ENCODE measurements around the gene GRPEL1. TPM values are rescaled to one million over a fixed set of nuclear protein-coding genes. Genes with fewer than 3 reads are reported as not detected.

The GRPEL1 gene
- total RNA-seq, 1 experiment from 2014 or later = 46.6 TPM

DNA sequence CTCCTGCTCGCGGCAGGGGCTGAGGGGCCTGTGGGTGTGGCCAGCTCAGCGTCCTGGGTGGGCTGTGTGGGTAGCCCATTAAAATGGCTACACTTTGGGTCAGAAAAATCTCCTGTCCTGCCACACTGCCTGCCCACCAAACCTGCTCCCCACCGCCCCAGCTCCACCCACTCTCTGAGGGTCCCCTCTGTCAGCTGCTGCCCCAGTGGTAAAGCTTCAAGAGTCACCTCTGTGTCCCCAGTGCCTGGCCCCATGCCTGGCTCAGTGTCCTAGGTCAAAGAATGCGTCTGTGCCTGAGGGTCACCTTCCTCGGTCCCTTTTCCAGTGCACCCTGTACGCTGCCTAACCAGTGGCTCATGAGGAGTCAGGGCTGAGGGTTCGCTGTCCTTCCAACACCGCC is 49.6 kb downstream of the GRPEL1 start:
- Histone ChIP-seq H3K36me3 (ENCODE audit: control insufficient read depth, insufficient read depth, low read length) (peaks cover 3% of the 10 kb centered on the region; the same call in 1 of the 2 replicates), H3K27me3 (ENCODE audit: control insufficient read depth, insufficient read depth, low read length) (no peaks in the 10 kb centered on the region), H3K4me3 (ENCODE audit: low read depth in 2 of 2, low read length in 2 of 2) (no peak overlapping the region), H3K4me1 (ENCODE audit: control insufficient read depth, insufficient read depth, low read length) (peaks cover 34% of the 10 kb centered on the region), H3K9me3 (ENCODE audit: control insufficient read depth, insufficient read depth, low read depth, low read length) (no peaks in the 10 kb centered on the region), H3K27ac (ENCODE audit: low read length) (no peak overlapping the region)
- ATAC-seq (no peak), DNase-seq (ENCODE audit: low read depth, low spot score) (no peak)
- no TSS peak for BruUV-seq (replicated peaks)
- TF ChIP-seq, protein P1, sequence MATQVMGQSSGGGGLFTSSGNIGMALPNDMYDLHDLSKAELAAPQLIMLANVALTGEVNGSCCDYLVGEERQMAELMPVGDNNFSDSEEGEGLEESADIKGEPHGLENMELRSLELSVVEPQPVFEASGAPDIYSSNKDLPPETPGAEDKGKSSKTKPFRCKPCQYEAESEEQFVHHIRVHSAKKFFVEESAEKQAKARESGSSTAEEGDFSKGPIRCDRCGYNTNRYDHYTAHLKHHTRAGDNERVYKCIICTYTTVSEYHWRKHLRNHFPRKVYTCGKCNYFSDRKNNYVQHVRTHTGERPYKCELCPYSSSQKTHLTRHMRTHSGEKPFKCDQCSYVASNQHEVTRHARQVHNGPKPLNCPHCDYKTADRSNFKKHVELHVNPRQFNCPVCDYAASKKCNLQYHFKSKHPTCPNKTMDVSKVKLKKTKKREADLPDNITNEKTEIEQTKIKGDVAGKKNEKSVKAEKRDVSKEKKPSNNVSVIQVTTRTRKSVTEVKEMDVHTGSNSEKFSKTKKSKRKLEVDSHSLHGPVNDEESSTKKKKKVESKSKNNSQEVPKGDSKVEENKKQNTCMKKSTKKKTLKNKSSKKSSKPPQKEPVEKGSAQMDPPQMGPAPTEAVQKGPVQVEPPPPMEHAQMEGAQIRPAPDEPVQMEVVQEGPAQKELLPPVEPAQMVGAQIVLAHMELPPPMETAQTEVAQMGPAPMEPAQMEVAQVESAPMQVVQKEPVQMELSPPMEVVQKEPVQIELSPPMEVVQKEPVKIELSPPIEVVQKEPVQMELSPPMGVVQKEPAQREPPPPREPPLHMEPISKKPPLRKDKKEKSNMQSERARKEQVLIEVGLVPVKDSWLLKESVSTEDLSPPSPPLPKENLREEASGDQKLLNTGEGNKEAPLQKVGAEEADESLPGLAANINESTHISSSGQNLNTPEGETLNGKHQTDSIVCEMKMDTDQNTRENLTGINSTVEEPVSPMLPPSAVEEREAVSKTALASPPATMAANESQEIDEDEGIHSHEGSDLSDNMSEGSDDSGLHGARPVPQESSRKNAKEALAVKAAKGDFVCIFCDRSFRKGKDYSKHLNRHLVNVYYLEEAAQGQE (IDR thresholded peaks at IDR 0.05; ENCODE audit: insufficient read depth in 1 of 2, low read depth in 2 of 2, low read length in 1 of 2) = no peak
- no peak for TF ChIP-seq POLR2AphosphoS5 (IDR thresholded peaks at IDR 0.05; ENCODE audit: low read depth, low read length)
- TF ChIP-seq TCF7L2 (IDR thresholded peaks at IDR 0.05; ENCODE audit: low read depth, low read length) = no peak
- TF ChIP-seq SIN3A (IDR thresholded peaks at IDR 0.05; ENCODE audit: borderline replicate concordance, insufficient read depth, low read depth, low read length) = no peak
- TF ChIP-seq, protein P2, sequence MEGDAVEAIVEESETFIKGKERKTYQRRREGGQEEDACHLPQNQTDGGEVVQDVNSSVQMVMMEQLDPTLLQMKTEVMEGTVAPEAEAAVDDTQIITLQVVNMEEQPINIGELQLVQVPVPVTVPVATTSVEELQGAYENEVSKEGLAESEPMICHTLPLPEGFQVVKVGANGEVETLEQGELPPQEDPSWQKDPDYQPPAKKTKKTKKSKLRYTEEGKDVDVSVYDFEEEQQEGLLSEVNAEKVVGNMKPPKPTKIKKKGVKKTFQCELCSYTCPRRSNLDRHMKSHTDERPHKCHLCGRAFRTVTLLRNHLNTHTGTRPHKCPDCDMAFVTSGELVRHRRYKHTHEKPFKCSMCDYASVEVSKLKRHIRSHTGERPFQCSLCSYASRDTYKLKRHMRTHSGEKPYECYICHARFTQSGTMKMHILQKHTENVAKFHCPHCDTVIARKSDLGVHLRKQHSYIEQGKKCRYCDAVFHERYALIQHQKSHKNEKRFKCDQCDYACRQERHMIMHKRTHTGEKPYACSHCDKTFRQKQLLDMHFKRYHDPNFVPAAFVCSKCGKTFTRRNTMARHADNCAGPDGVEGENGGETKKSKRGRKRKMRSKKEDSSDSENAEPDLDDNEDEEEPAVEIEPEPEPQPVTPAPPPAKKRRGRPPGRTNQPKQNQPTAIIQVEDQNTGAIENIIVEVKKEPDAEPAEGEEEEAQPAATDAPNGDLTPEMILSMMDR (IDR thresholded peaks at IDR 0.05) = no peak
- intact Hi-C loops (cut with micrococcal nuclease; ENCODE audit: unreplicated experiment) (no loop called here), in situ Hi-C loops (cut with HindIII; ENCODE audit: low pct_unique_long_range_greater_than_20kb, low sequenced_read_pairs) (no loop called here)
- CTCF ChIA-PET = no interaction called here
- POLR2A ChIA-PET = no interaction called here

DNA sequence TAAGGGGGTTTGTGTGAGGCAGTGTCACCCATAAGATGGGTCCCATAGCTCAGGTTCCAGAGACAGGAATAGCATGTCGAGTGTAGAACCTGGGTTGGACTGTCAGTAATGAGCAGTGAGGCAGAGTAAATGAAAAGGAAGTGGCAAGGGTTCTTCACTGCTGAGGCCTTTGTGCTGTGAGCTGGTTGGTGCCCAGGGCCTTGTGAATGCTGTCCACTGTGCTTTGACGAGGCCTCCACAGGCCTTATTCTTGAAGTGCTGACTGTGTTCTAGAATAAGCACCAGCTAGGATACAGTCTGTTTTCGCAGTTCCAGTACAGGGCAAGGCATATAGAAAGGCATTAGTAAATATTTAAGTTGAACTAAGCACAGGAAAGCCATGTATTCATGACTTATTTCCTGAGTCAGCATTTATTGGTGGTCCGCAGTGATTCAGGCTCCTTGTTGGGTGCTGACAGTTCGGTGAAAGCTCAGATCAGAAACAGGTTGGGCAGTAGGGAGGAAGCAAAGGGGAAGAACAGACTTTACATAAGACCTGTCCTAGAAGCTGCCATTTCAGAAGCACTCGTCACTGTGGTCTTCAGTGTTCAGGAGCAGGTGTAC is 50.3 kb downstream of the GRPEL1 start:
- H3K4me3 ChIP-seq (ENCODE audit: low read depth in 2 of 2, low read length in 2 of 2) = no peak overlapping the region
- BruUV-seq (replicated peaks) = no TSS peak
- in situ Hi-C loops (cut with HindIII; ENCODE audit: low pct_unique_long_range_greater_than_20kb, low sequenced_read_pairs) (no loop called here), intact Hi-C loops (cut with micrococcal nuclease; ENCODE audit: unreplicated experiment) (no loop called here)
- TF ChIP-seq, protein P2 (IDR thresholded peaks at IDR 0.05) = no peak
- TF ChIP-seq, protein P1 (IDR thresholded peaks at IDR 0.05; ENCODE audit: insufficient read depth in 1 of 2, low read depth in 2 of 2, low read length in 1 of 2) = no peak
- TF ChIP-seq TCF7L2 (IDR thresholded peaks at IDR 0.05; ENCODE audit: low read depth, low read length) (no peak), SIN3A (IDR thresholded peaks at IDR 0.05; ENCODE audit: borderline replicate concordance, insufficient read depth, low read depth, low read length) (no peak), POLR2AphosphoS5 (IDR thresholded peaks at IDR 0.05; ENCODE audit: low read depth, low read length) (no peak)
- H3K4me1 ChIP-seq (ENCODE audit: control insufficient read depth, insufficient read depth, low read length) = peaks cover 26% of the 10 kb centered on the region
- no peaks in the 10 kb centered on the region for H3K9me3 ChIP-seq (ENCODE audit: control insufficient read depth, insufficient read depth, low read depth, low read length)
- CTCF ChIA-PET = no interaction called here
- POLR2A ChIA-PET = interaction anchor here (0.6 kb wide), 1 partner anchor 104 kb away, joined by 6 read pairs; no protein-coding TSS in a partner anchor
- no peak overlapping the region for H3K27ac ChIP-seq (ENCODE audit: low read length)
- no peak for ATAC-seq
- peaks cover 5% of the 10 kb centered on the region; the same call in 1 of the 2 replicates for H3K36me3 ChIP-seq (ENCODE audit: control insufficient read depth, insufficient read depth, low read length)
- H3K27me3 ChIP-seq (ENCODE audit: control insufficient read depth, insufficient read depth, low read length) = no peaks in the 10 kb centered on the region
- DNase-seq (ENCODE audit: low read depth, low spot score) = no peak
